ENCODE measurements around the gene TIGD7.
"Not testable (repeated sequence)": the region's sequence is repeated elsewhere in the genome, so short reads cannot be mapped to it uniquely, and the experiment has no call there.

DNA sequence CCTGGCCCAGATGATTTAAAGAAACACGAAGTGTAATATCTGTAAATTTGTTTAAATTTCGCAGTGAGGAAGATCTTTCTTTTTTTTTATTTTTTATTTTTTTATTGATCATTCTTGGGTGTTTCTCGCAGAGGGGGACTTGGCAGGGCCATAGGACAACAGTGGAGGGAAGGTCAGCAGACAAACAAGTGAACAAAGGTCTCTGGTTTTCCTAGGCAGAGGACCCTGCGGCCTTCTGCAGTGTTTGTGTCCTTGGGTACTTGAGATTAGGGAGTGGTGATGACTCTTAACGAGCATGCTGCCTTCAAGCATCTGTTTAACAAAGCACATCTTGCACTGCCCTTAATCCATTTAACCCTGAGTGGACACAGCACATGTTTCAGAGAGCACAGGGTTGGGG lies 34.5 kb downstream of the TIGD7 start:
- TF ChIP-seq E2F6 (IDR thresholded peaks at IDR 0.05); POLR2A (IDR thresholded peaks at IDR 0.05; ENCODE audit: control extremely low read depth in 1 of 2, low read depth in 2 of 2, low read length in 2 of 2); YY1 (IDR thresholded peaks at IDR 0.05; ENCODE audit: low read depth, low read length); SP1 (IDR thresholded peaks at IDR 0.05; ENCODE audit: low read depth, low read length); CHD2 (IDR thresholded peaks at IDR 0.05; ENCODE audit: low read length); KDM1A (IDR thresholded peaks at IDR 0.05; ENCODE audit: borderline replicate concordance, low read length); RFX5 (IDR thresholded peaks at IDR 0.05; ENCODE audit: borderline replicate concordance, low read depth, low read length); CTBP2 (IDR thresholded peaks at IDR 0.05; ENCODE audit: borderline replicate concordance, insufficient read depth, insufficient read length, low read length); CTCF (IDR thresholded peaks at IDR 0.05; ENCODE audit: control extremely low read depth in 1 of 3, insufficient read depth in 1 of 3, low read depth in 1 of 3, low read length in 3 of 3); SIRT6 (IDR thresholded peaks at IDR 0.05; ENCODE audit: low read length); TCF12 (IDR thresholded peaks at IDR 0.05; ENCODE audit: low read depth, low read length); BRCA1 (IDR thresholded peaks at IDR 0.05; ENCODE audit: low read depth, low read length): not testable (repeated sequence)
